VCaP (cell line): ENCODE results near the gene GRK3.

Experiments
- H3K27ac ChIP-seq: fragments of 450-650 bp; 2 replicates; pipeline ENCODE4 v1.5.1; 2017
- CTCF ChIP-seq: fragments of 450-650 bp; conservative IDR thresholded peaks from 2 replicates; pipeline ENCODE4 v1.5.1; 2017; ENCODE audit warnings: mild to moderate bottlenecking, moderate library complexity

Gene GRK3

DNA sequence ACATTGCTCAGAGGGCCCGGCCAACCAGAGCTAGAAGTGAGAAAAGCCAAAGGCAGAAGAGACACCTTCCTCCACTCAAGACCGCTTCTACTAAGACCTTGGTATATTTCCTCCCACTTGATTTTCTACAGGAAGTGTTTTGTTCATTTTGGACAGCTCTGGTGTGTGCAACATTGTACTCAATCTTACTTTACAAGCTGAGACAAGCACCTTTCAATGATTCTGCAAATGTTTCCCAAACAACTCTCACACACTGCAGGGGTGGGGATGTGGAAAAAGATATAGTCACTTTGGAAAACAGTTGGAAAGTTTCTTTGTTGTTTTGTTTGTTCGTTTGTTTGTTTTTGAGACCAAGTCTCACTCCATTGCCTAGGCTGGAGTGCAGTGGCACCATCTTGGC, 193.2 kb downstream of the GRK3 start:
- no peak overlapping the region for H3K27ac ChIP-seq
- no peak for TF ChIP-seq CTCF

DNA sequence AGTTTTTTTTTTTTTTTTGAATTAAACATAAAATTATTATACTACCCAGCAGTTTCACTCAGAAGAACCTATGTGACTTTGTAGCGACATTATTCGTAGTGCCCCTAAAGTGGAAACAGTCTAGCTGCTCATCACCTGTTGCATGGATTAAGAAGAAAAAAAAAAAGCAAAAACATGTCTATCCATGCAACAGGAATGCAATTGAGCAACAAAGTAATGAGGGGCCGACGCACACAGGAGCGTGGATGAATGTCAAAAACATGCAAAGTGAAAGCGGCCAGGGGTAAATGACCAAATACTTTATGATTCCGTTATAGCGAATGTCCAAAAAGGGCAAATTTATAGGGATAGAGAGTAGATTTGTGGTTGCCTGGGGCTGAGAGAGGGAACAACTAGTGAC, 193.8 kb downstream of the GRK3 start:
- no peak overlapping the region for H3K27ac ChIP-seq
- no peak for TF ChIP-seq CTCF

DNA sequence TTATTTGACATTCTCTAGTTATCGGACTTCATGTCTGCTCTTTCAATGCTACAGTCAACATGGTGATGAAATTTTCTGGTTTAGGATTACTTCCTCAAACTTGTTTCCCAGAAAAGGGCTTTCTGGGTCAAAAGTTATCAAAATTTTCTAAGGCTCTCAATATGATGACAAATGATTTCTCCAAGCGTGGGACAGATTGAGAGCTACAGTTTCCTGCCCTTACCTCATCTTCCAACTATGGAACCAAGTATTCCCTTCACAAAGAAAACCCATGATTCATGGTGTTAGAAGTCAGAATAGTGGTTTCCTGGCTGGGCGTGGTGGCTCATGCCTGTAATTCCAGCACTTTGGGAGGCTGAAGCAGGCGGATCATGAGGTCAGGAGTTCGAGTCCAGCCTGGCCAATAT, 195.4 kb downstream of the GRK3 start:
- no peak overlapping the region for H3K27ac ChIP-seq
- TF ChIP-seq CTCF, result no peak

DNA sequence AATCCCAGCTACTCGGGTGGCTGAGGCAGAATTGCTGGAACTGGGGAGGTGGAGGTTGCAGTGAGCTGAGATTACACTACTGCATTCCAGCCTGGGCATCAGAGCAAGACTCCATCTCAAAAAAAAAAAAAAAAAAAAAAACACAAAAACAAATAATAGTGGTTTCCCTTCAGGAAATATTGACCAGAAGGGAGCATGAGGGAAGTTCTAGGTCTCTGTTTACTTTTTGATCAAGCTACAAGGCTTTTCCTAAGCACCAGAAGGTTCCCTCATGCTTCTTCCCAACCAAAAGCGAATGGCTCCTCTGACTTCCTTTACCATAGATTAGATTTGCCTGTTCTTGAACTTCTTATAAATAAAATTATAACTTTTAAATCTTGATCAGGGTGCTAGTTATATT, 195.8 kb downstream of the GRK3 start:
- no peak overlapping the region for H3K27ac ChIP-seq
- no peak for TF ChIP-seq CTCF

GRCh38 chr22:25760848-25761595, 196.5 kb downstream of the GRK3 start:
- no peak for TF ChIP-seq CTCF
- no peak overlapping the region for H3K27ac ChIP-seq

DNA sequence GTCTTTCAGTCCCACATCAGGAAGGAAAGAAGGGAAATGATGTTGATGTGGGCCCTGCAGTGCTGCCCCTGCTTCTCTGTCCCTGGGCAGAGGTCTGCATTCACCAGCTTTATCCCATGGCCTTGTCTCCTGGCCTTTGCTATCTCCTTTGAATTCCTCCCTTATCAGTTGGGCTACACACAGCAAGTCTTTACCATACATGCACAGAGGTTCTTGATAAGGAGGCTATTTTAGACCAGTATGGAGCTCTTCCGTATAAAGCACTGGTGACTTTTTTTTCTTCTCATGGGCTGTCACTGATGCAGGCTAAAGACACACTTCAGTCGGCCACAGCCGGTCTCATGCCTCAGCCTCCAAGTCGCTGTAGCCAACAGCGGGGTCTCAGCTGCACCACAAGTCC, 197.7 kb downstream of the GRK3 start:
- no peak overlapping the region for H3K27ac ChIP-seq
- no peak for TF ChIP-seq CTCF

- no peak for TF ChIP-seq CTCF
- H3K27ac ChIP-seq, result no peak overlapping the region
These were observed 198.8 kb downstream of the GRK3 start for GRCh38 chr22:25763239-25763777.
